ENCODE data around the gene DEK.

DEK gene

GRCh38 chr6:18260448-18261106 lies 3.8 kb downstream of the DEK start:
- Mint-ChIP-seq H3K27ac (peak overlapping the region; percentile 41), H3K4me1 (ENCODE audit: low read depth) (peaks cover 51% of the 10 kb centered on the region), H3K36me3 (ENCODE audit: low read depth) (peaks cover 71% of the 10 kb centered on the region), H3K4me3 (peak overlapping the region; percentile 88), H3K9me3 (no peaks in the 10 kb centered on the region), H3K27me3 (ENCODE audit: low read depth) (no peaks in the 10 kb centered on the region)
- no peak for DNase-seq (ENCODE audit: low spot score)

DNA sequence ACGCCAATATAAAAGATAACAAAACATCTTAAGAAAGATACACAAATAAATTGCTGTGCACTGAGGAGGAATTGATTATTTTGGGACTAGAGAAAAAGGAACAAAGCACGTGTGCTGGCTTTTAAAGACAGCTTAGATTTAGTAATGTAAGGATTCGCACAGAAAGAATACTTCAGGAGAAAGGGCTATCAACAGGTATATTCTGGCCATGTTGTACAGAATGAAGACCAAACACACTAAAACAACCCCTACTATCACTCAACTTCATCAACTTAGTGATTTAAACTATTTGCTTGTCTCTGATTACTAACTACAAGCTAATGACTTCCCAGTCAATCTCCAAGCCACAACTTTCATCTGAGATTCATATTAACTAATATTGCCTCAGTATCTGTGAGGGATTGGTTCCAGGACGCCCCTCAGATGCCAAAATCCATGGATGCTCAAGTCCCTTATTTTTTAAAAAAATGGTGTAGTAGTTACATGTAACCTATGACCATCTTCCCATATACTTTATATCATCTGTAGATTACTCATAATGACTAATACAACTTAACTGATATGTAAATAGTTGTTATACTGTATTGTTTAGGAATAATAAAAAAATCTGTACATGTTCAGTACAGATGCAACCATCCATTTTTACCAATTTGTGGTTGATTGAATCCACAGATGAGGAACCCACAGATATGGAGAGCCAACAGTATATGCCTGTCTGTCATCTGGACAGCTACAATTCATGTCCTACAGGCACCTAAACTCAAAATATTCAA lies 4.5 kb downstream of the DEK start:
- peaks cover 78% of the 10 kb centered on the region for H3K36me3 Mint-ChIP-seq (ENCODE audit: low read depth)
- no peaks in the 10 kb centered on the region for H3K27me3 Mint-ChIP-seq (ENCODE audit: low read depth)
- peaks cover 47% of the 10 kb centered on the region for H3K4me1 Mint-ChIP-seq (ENCODE audit: low read depth)
- H3K9me3 Mint-ChIP-seq: no peaks in the 10 kb centered on the region
- no peak for DNase-seq (ENCODE audit: low spot score)
- peak overlapping the region; percentile 88 for H3K4me3 Mint-ChIP-seq
- peak overlapping the region; percentile 43 for H3K27ac Mint-ChIP-seq

DNA sequence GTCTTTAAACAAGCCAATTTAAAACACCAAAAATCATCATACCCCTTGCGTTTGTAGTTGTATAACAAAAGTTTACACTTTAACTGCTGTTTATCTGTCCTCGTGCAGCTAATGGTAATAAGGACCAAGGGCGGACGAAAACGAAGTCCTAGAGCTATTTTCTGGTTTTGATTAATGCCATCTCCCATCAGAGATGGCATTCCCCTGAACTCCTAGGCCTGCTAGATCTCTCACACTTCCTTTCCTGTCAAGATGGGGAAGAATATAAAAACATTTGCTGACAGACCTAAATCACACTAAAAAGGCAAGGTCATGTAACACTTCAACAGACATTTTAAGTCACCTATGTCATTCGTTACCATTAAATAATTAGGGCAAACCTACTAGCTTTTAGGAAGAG lies 9.5 kb downstream of the DEK start:
- Mint-ChIP-seq H3K27me3 (ENCODE audit: low read depth) (no peaks in the 10 kb centered on the region), H3K27ac (no peak overlapping the region), H3K36me3 (ENCODE audit: low read depth) (peaks cover 69% of the 10 kb centered on the region), H3K4me3 (no peak overlapping the region), H3K9me3 (no peaks in the 10 kb centered on the region), H3K4me1 (ENCODE audit: low read depth) (peaks cover 24% of the 10 kb centered on the region)
- DNase-seq (ENCODE audit: low spot score): no peak

- peaks cover 24% of the 10 kb centered on the region for H3K4me1 Mint-ChIP-seq (ENCODE audit: low read depth)
- DNase-seq (ENCODE audit: low spot score): no peak
- no peaks in the 10 kb centered on the region for H3K9me3 Mint-ChIP-seq
- H3K4me3 Mint-ChIP-seq: no peak overlapping the region
- H3K27ac Mint-ChIP-seq: no peak overlapping the region
- H3K36me3 Mint-ChIP-seq (ENCODE audit: low read depth): peaks cover 73% of the 10 kb centered on the region
- H3K27me3 Mint-ChIP-seq (ENCODE audit: low read depth): no peaks in the 10 kb centered on the region
Measured at GRCh38 chr6:18253635-18254034, 10.7 kb downstream of the DEK start.

DNA sequence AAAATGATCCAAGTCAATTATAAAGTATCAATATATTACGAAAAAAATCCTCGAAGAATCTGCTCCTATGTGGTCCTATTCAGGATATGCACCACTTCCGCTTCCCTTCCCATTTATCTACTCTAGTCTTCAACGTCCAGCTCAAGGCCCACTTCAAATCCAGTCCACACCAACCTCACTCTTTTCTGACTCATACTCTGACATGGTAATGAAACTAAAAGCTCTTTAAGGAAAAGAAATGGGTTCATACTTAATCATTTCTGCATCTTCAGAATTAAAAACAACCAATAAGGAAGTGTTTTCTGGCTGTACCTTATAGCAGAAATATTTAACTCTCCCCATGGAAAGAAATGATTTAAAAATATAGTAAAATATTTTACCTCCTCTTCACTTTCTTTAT lies 15.1 kb downstream of the DEK start:
- H3K9me3 Mint-ChIP-seq: peaks cover 6% of the 10 kb centered on the region
- DNase-seq (ENCODE audit: low spot score): no peak
- peaks cover 75% of the 10 kb centered on the region for H3K36me3 Mint-ChIP-seq (ENCODE audit: low read depth)
- peaks cover 31% of the 10 kb centered on the region for H3K4me1 Mint-ChIP-seq (ENCODE audit: low read depth)
- H3K4me3 Mint-ChIP-seq: no peak overlapping the region
- H3K27me3 Mint-ChIP-seq (ENCODE audit: low read depth): no peaks in the 10 kb centered on the region
- peak overlapping the region; percentile 47 for H3K27ac Mint-ChIP-seq

DNA sequence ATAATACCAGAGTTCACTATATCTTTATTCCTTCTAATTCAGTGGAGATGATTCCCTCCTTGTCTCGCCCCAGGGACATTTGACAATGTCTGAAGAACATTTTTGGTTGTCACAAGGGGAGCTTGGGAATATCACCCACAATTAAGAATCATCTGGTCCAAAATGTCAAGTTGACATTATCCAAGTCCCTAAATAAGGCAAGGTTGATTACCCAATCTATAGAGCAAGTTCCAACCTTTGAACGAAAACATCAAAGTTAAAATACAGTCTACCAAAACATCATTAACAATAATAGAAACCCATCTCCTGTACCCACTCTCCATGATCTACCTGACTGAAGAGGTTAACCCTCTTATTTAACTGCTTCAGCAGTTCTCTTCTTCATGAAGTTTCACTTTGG lies 15.6 kb downstream of the DEK start:
- DNase-seq (ENCODE audit: low spot score): no peak
- H3K4me3 Mint-ChIP-seq: no peak overlapping the region
- H3K4me1 Mint-ChIP-seq (ENCODE audit: low read depth): peaks cover 34% of the 10 kb centered on the region
- no peak overlapping the region for H3K27ac Mint-ChIP-seq
- H3K27me3 Mint-ChIP-seq (ENCODE audit: low read depth): no peaks in the 10 kb centered on the region
- H3K9me3 Mint-ChIP-seq: peaks cover 6% of the 10 kb centered on the region
- peaks cover 80% of the 10 kb centered on the region for H3K36me3 Mint-ChIP-seq (ENCODE audit: low read depth)

DNA sequence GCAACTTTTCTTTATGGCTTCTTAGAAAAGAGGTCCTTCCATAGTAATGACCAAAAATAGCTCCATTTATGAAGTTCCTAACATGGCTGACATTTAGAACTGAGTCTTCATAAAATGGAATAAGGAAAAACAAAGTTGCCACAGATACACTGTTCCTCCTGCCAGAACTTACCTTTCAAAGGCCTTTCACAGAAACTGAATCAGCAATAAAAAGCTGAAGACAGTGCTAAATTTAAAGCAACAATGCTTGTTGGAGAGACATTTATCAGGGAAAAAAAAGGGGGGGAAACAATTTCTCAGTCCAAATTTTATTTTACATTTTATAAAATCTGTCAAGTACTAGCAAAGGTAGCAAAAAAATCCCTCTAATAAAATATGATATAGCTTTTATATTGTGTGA lies 17.3 kb downstream of the DEK start:
- peaks cover 85% of the 10 kb centered on the region for H3K36me3 Mint-ChIP-seq (ENCODE audit: low read depth)
- no peak overlapping the region for H3K4me3 Mint-ChIP-seq
- H3K27ac Mint-ChIP-seq: no peak overlapping the region
- peaks cover 6% of the 10 kb centered on the region for H3K9me3 Mint-ChIP-seq
- DNase-seq (ENCODE audit: low spot score): no peak
- peaks cover 44% of the 10 kb centered on the region for H3K4me1 Mint-ChIP-seq (ENCODE audit: low read depth)
- H3K27me3 Mint-ChIP-seq (ENCODE audit: low read depth): no peaks in the 10 kb centered on the region

DNA sequence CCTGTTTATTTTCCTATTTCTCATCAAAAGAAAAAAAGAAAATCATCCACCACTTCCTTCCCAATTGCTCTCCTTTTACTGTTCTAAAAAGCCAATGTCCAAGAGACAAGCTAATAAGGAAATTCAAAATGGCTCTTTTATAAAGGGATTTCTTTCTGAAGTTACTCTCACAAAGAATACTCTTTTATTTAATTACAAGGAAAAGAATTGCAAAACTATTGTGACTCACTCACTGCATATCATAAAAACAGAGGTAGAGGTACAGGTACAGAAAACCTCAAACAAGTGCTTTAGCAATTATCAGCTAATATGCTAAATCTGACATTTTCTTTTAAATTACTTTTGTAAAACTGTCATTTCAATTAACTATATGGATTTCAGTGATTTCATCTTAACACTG lies 18.1 kb downstream of the DEK start:
- peaks cover 51% of the 10 kb centered on the region for H3K4me1 Mint-ChIP-seq (ENCODE audit: low read depth)
- no peak overlapping the region for H3K27ac Mint-ChIP-seq
- no peaks in the 10 kb centered on the region for H3K27me3 Mint-ChIP-seq (ENCODE audit: low read depth)
- peaks cover 84% of the 10 kb centered on the region for H3K36me3 Mint-ChIP-seq (ENCODE audit: low read depth)
- H3K9me3 Mint-ChIP-seq: peaks cover 6% of the 10 kb centered on the region
- no peak for DNase-seq (ENCODE audit: low spot score)
- H3K4me3 Mint-ChIP-seq: no peak overlapping the region

- Mint-ChIP-seq H3K9me3 (peaks cover 6% of the 10 kb centered on the region), H3K27me3 (ENCODE audit: low read depth) (no peaks in the 10 kb centered on the region), H3K36me3 (ENCODE audit: low read depth) (peaks cover 86% of the 10 kb centered on the region), H3K4me3 (no peak overlapping the region), H3K27ac (no peak overlapping the region), H3K4me1 (ENCODE audit: low read depth) (peaks cover 52% of the 10 kb centered on the region)
- DNase-seq (ENCODE audit: low spot score): no peak
Measured at GRCh38 chr6:18245642-18246041, 18.7 kb downstream of the DEK start.

GRCh38 chr6:18245079-18245478 lies 19.3 kb downstream of the DEK start:
- H3K27me3 Mint-ChIP-seq (ENCODE audit: low read depth): no peaks in the 10 kb centered on the region
- peaks cover 6% of the 10 kb centered on the region for H3K9me3 Mint-ChIP-seq
- H3K36me3 Mint-ChIP-seq (ENCODE audit: low read depth): peaks cover 86% of the 10 kb centered on the region
- H3K27ac Mint-ChIP-seq: peak overlapping the region; percentile 50
- peaks cover 52% of the 10 kb centered on the region for H3K4me1 Mint-ChIP-seq (ENCODE audit: low read depth)
- no peak for DNase-seq (ENCODE audit: low spot score)
- no peak overlapping the region for H3K4me3 Mint-ChIP-seq

DNA sequence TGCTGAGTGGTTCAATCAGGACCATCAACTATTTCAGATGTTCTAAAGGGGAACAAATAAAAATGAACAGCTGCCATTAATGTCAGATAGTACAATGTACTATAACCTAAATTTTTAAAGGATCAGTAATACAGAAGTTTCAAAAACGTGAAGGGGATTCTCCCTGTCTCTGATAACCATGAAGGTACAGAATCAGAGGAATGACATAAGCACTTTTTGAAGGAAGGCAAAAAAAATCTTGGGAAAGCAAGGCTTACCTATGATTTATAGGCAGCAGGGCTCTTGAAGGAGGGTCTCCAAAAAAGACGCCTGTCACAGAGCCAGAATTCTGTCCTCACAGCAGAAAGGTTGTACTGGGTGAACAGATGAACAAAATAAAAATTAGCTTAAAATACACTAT lies 20.1 kb downstream of the DEK start:
- Mint-ChIP-seq H3K36me3 (ENCODE audit: low read depth) (peaks cover 82% of the 10 kb centered on the region), H3K4me3 (no peak overlapping the region), H3K27ac (no peak overlapping the region), H3K9me3 (peaks cover 6% of the 10 kb centered on the region), H3K4me1 (ENCODE audit: low read depth) (peaks cover 48% of the 10 kb centered on the region), H3K27me3 (ENCODE audit: low read depth) (no peaks in the 10 kb centered on the region)
- no peak for DNase-seq (ENCODE audit: low spot score)

- H3K4me1 Mint-ChIP-seq (ENCODE audit: low read depth): peaks cover 43% of the 10 kb centered on the region
- no peak for DNase-seq (ENCODE audit: low spot score)
- H3K4me3 Mint-ChIP-seq: no peak overlapping the region
- H3K36me3 Mint-ChIP-seq (ENCODE audit: low read depth): peaks cover 77% of the 10 kb centered on the region
- H3K9me3 Mint-ChIP-seq: peaks cover 6% of the 10 kb centered on the region
- peak overlapping the region; percentile 52 for H3K27ac Mint-ChIP-seq
- no peaks in the 10 kb centered on the region for H3K27me3 Mint-ChIP-seq (ENCODE audit: low read depth)
Measured at GRCh38 chr6:18243302-18243893, 20.9 kb downstream of the DEK start.

GRCh38 chr6:18242062-18242851 lies 22.1 kb downstream of the DEK start:
- Mint-ChIP-seq H3K4me1 (ENCODE audit: low read depth) (peaks cover 41% of the 10 kb centered on the region), H3K36me3 (ENCODE audit: low read depth) (peaks cover 78% of the 10 kb centered on the region), H3K4me3 (no peak overlapping the region), H3K9me3 (peaks cover 6% of the 10 kb centered on the region), H3K27me3 (ENCODE audit: low read depth) (no peaks in the 10 kb centered on the region), H3K27ac (peak overlapping the region; percentile 67)
- no peak for DNase-seq (ENCODE audit: low spot score)
